ENCODE data around the gene QPCT.

The QPCT gene

GRCh38 chr2:37325625-37326071 lies 18.8 kb upstream of the QPCT start:
- DNase-seq = peak; percentile 34

GRCh38 chr2:37326285-37326684 lies 18.1 kb upstream of the QPCT start:
- DNase-seq = peak; percentile 94

GRCh38 chr2:37326866-37327634 lies 17.4 kb upstream of the QPCT start:
- no peak for DNase-seq

- peak; percentile 72 for DNase-seq
These were observed 13.7 kb upstream of the QPCT start for GRCh38 chr2:37330681-37331080.

GRCh38 chr2:37332560-37332959 lies 11.9 kb upstream of the QPCT start:
- no peak for DNase-seq

GRCh38 chr2:37333256-37333655 lies 11.2 kb upstream of the QPCT start:
- DNase-seq = no peak

- DNase-seq = no peak
These were observed 8.8 kb upstream of the QPCT start for GRCh38 chr2:37335604-37336003.

GRCh38 chr2:37337620-37338280 lies 6.7 kb upstream of the QPCT start:
- peak; percentile 18 for DNase-seq

- no peak for DNase-seq
These were observed 5.5 kb upstream of the QPCT start for GRCh38 chr2:37338933-37339332.

GRCh38 chr2:37340637-37341036 lies 3.8 kb upstream of the QPCT start:
- DNase-seq = no peak

GRCh38 chr2:37342591-37343220 lies 1.7 kb upstream of the QPCT start:
- DNase-seq = peak; percentile 30

- peak; percentile 64 for DNase-seq
These were observed 644 bp upstream of the QPCT start for GRCh38 chr2:37343537-37344434.

- DNase-seq = no peak
These were observed 3.7 kb downstream of the QPCT start for GRCh38 chr2:37348155-37348554.

- DNase-seq = peak; percentile 73
These were observed 4.9 kb downstream of the QPCT start for GRCh38 chr2:37349231-37349860.

GRCh38 chr2:37350034-37350433 lies 5.6 kb downstream of the QPCT start:
- DNase-seq = peak; percentile 13

- no peak for DNase-seq
These were observed 10.1 kb downstream of the QPCT start for GRCh38 chr2:37354531-37354930.

GRCh38 chr2:37355735-37356134 lies 11.3 kb downstream of the QPCT start:
- no peak for DNase-seq

GRCh38 chr2:37356299-37356698 lies 11.9 kb downstream of the QPCT start:
- no peak for DNase-seq

- no peak for DNase-seq
These were observed 12.6 kb downstream of the QPCT start for GRCh38 chr2:37357069-37357468.

- DNase-seq = no peak
These were observed 13.1 kb downstream of the QPCT start for GRCh38 chr2:37357530-37357929.

- no peak for DNase-seq
These were observed 14.0 kb downstream of the QPCT start for GRCh38 chr2:37358466-37358865.

- DNase-seq = peak; percentile 65
These were observed 16.9 kb downstream of the QPCT start for GRCh38 chr2:37361216-37361815.

Measured in inflammatory macrophage treated with lipopolysaccharide for 4 hours (primary cell).